ENCODE results near the gene DYSF. TPM values are rescaled to one million over a fixed set of nuclear protein-coding genes. Genes with fewer than 3 reads are reported as not detected.

DYSF gene
- total RNA-seq, 1 experiment from 2014 or later: 0.31 TPM

DNA sequence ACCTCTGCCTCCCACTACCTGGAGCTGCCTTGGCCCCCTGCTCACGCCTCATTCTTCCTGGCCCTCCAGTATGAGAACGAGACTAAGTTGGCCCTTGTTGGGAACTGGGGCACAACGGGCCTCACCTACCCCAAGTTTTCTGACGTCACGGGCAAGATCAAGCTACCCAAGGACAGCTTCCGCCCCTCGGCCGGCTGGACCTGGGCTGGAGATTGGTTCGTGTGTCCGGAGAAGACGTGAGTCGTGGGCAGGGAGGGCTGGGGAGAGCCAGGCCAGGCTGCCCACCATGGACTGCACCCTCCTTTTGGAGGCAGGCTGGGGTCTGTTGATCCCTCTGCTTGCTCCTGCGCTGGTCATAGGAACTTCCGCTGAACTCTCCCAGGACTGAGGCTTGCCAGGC, 114.7 kb downstream of the DYSF start:
- no peak overlapping the region for H3K4me3 ChIP-seq (ENCODE audit: low read depth in 2 of 2, low read length in 2 of 2)
- DNase-seq (ENCODE audit: low read depth, low spot score) (no peak), ATAC-seq (no peak)
- TF ChIP-seq TCF7L2 (IDR thresholded peaks at IDR 0.05; ENCODE audit: low read depth, low read length): no peak
- no TSS peak for BruUV-seq (replicated peaks)
- in situ Hi-C loops (cut with HindIII; ENCODE audit: low pct_unique_long_range_greater_than_20kb, low sequenced_read_pairs) (no loop called here), intact Hi-C loops (cut with micrococcal nuclease; ENCODE audit: unreplicated experiment) (no loop called here)
- no peaks in the 10 kb centered on the region for H3K4me1 ChIP-seq (ENCODE audit: control insufficient read depth, insufficient read depth, low read length)
- ChIA-PET POLR2A (no interaction called here), CTCF (no interaction called here)
- no peak overlapping the region for H3K27ac ChIP-seq (ENCODE audit: low read length)
- no peaks in the 10 kb centered on the region for H3K9me3 ChIP-seq (ENCODE audit: control insufficient read depth, insufficient read depth, low read depth, low read length)
- H3K27me3 ChIP-seq (ENCODE audit: control insufficient read depth, insufficient read depth, low read length): no peaks in the 10 kb centered on the region
- no peaks in the 10 kb centered on the region for H3K36me3 ChIP-seq (ENCODE audit: control insufficient read depth, insufficient read depth, low read length)

DNA sequence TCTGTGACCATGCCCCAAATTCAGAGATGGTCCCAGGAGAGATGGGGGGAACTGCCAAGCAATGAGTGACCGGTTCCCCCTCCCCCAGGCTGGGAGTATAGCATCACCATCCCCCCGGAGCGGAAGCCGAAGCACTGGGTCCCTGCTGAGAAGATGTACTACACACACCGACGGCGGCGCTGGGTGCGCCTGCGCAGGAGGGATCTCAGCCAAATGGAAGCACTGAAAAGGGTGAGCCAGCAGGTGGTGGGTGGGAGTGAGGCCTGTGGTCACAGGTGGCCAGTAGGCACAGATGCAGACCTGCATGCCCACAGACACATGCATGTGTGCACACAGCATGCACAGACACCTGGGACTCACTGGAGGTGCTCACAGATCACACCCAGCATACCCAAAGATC, 117.2 kb downstream of the DYSF start:
- no TSS peak for BruUV-seq (replicated peaks)
- Histone ChIP-seq H3K9me3 (ENCODE audit: control insufficient read depth, insufficient read depth, low read depth, low read length) (no peaks in the 10 kb centered on the region), H3K27ac (ENCODE audit: low read length) (no peak overlapping the region), H3K4me3 (ENCODE audit: low read depth in 2 of 2, low read length in 2 of 2) (no peak overlapping the region), H3K27me3 (ENCODE audit: control insufficient read depth, insufficient read depth, low read length) (no peaks in the 10 kb centered on the region), H3K4me1 (ENCODE audit: control insufficient read depth, insufficient read depth, low read length) (no peaks in the 10 kb centered on the region), H3K36me3 (ENCODE audit: control insufficient read depth, insufficient read depth, low read length) (no peaks in the 10 kb centered on the region)
- no peak for ATAC-seq
- CTCF ChIA-PET: no interaction called here
- POLR2A ChIA-PET: no interaction called here
- DNase-seq (ENCODE audit: low read depth, low spot score): no peak
- in situ Hi-C loops (cut with HindIII; ENCODE audit: low pct_unique_long_range_greater_than_20kb, low sequenced_read_pairs): no loop called here
- TF ChIP-seq, protein P1, sequence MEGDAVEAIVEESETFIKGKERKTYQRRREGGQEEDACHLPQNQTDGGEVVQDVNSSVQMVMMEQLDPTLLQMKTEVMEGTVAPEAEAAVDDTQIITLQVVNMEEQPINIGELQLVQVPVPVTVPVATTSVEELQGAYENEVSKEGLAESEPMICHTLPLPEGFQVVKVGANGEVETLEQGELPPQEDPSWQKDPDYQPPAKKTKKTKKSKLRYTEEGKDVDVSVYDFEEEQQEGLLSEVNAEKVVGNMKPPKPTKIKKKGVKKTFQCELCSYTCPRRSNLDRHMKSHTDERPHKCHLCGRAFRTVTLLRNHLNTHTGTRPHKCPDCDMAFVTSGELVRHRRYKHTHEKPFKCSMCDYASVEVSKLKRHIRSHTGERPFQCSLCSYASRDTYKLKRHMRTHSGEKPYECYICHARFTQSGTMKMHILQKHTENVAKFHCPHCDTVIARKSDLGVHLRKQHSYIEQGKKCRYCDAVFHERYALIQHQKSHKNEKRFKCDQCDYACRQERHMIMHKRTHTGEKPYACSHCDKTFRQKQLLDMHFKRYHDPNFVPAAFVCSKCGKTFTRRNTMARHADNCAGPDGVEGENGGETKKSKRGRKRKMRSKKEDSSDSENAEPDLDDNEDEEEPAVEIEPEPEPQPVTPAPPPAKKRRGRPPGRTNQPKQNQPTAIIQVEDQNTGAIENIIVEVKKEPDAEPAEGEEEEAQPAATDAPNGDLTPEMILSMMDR (IDR thresholded peaks at IDR 0.05): no peak
- no peak for TF ChIP-seq SIN3A (IDR thresholded peaks at IDR 0.05; ENCODE audit: borderline replicate concordance, insufficient read depth, low read depth, low read length)
- no peak for TF ChIP-seq POLR2AphosphoS5 (IDR thresholded peaks at IDR 0.05; ENCODE audit: low read depth, low read length)
- TF ChIP-seq, protein P2, sequence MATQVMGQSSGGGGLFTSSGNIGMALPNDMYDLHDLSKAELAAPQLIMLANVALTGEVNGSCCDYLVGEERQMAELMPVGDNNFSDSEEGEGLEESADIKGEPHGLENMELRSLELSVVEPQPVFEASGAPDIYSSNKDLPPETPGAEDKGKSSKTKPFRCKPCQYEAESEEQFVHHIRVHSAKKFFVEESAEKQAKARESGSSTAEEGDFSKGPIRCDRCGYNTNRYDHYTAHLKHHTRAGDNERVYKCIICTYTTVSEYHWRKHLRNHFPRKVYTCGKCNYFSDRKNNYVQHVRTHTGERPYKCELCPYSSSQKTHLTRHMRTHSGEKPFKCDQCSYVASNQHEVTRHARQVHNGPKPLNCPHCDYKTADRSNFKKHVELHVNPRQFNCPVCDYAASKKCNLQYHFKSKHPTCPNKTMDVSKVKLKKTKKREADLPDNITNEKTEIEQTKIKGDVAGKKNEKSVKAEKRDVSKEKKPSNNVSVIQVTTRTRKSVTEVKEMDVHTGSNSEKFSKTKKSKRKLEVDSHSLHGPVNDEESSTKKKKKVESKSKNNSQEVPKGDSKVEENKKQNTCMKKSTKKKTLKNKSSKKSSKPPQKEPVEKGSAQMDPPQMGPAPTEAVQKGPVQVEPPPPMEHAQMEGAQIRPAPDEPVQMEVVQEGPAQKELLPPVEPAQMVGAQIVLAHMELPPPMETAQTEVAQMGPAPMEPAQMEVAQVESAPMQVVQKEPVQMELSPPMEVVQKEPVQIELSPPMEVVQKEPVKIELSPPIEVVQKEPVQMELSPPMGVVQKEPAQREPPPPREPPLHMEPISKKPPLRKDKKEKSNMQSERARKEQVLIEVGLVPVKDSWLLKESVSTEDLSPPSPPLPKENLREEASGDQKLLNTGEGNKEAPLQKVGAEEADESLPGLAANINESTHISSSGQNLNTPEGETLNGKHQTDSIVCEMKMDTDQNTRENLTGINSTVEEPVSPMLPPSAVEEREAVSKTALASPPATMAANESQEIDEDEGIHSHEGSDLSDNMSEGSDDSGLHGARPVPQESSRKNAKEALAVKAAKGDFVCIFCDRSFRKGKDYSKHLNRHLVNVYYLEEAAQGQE (IDR thresholded peaks at IDR 0.05; ENCODE audit: insufficient read depth in 1 of 2, low read depth in 2 of 2, low read length in 1 of 2): no peak
- TF ChIP-seq TCF7L2 (IDR thresholded peaks at IDR 0.05; ENCODE audit: low read depth, low read length): no peak
- intact Hi-C loops (cut with micrococcal nuclease; ENCODE audit: unreplicated experiment): no loop called here

DNA sequence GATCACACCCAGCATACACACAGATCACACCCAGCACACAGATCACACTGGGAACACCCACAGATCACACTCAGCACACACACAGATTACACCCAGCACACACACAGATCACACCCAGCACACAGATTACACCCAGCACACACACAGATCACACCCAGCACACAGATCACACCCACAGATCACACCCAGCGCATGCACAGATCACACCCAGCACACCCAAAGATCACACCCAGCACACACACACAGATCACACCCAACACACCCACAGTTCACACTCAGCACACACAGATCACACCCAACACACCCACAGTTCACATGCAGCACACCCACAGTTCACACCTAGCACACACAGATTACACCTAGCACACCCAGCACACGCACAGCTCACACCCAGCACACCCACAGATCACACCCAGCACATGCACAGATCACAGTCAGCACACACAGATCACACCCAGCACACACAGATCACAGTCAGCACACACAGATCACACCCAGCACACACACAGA, 117.6 kb downstream of the DYSF start:
- ChIA-PET POLR2A (no interaction called here), CTCF (no interaction called here)
- no peak overlapping the region for H3K27ac ChIP-seq (ENCODE audit: low read length)
- no TSS peak for BruUV-seq (replicated peaks)
- H3K36me3 ChIP-seq (ENCODE audit: control insufficient read depth, insufficient read depth, low read length): no peaks in the 10 kb centered on the region
- no peaks in the 10 kb centered on the region for H3K9me3 ChIP-seq (ENCODE audit: control insufficient read depth, insufficient read depth, low read depth, low read length)
- no peak for DNase-seq (ENCODE audit: low read depth, low spot score)
- in situ Hi-C loops (cut with HindIII; ENCODE audit: low pct_unique_long_range_greater_than_20kb, low sequenced_read_pairs): no loop called here
- H3K4me3 ChIP-seq (ENCODE audit: low read depth in 2 of 2, low read length in 2 of 2): no peak overlapping the region
- no peak for ATAC-seq
- intact Hi-C loops (cut with micrococcal nuclease; ENCODE audit: unreplicated experiment): no loop called here
- H3K4me1 ChIP-seq (ENCODE audit: control insufficient read depth, insufficient read depth, low read length): no peaks in the 10 kb centered on the region
- no peak for TF ChIP-seq TCF7L2 (IDR thresholded peaks at IDR 0.05; ENCODE audit: low read depth, low read length)
- TF ChIP-seq, protein P1 (IDR thresholded peaks at IDR 0.05): no peak
- TF ChIP-seq, protein P2 (IDR thresholded peaks at IDR 0.05; ENCODE audit: insufficient read depth in 1 of 2, low read depth in 2 of 2, low read length in 1 of 2): no peak
- TF ChIP-seq POLR2AphosphoS5 (IDR thresholded peaks at IDR 0.05; ENCODE audit: low read depth, low read length): no peak
- TF ChIP-seq SIN3A (IDR thresholded peaks at IDR 0.05; ENCODE audit: borderline replicate concordance, insufficient read depth, low read depth, low read length): no peak
- no peaks in the 10 kb centered on the region for H3K27me3 ChIP-seq (ENCODE audit: control insufficient read depth, insufficient read depth, low read length)
